HG03025 (cell line): ENCODE results near the gene SERPINH1.

Experiments
- ATAC-seq: cut with Tn5 transposase; IDR thresholded peaks from one replicate; pipeline ENCODE4 v1.9.1; 2021; ENCODE audit warnings: mild to moderate bottlenecking, moderate library complexity; ENCODE audit not compliant: unreplicated experiment, low FRiP score

SERPINH1 gene

GRCh38 chr11:75562048-75562835, at the start of gene SERPINH1:
Gene SERPINH1 (plus strand): TSS chr11:75562253. CDS start chr11:75566350, 4,097 bp downstream.
- ATAC-seq, result peak; percentile 66

DNA sequence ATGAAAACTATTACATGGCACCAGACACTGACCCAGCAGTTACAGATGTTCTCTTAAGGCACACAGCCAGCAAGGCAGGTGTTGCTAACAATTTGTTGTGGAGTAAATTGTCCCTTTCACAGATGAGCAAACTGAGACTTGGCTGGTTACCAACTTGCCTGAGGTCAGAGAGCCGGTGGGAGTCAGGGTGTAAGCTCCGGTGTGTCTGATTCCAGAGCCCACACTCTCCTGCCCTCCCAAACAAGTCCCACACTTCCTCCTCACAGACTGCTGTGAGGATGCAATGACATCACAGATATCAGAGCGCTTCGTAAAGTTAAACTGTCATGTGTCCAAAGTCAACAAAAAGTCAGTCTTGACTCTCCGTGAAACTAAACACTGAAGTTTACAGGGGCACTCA, 48.8 kb upstream of the SERPINH1 start:
- ATAC-seq, result no peak

DNA sequence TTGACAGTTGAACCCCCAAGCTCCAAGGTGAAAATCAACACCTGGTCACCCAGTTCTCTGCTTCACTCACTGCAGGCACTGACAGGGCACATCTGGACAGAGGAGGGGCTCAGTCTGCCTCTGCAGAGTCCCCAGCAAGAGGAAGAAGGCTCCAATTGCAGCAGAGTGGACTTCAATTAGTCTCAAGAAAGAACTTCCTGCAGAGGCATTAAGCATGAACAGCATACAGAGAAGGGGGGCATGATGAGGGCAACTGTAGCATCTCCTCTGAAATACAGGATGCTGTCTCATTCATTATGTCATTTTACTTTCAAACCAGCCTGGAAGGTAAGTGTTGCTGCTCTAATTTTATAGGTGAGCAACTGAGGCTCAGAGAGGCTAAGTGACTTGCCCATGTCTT, 47.5 kb upstream of the SERPINH1 start:
- no peak for ATAC-seq

GRCh38 chr11:75516140-75516539, 45.9 kb upstream of the SERPINH1 start:
- no peak for ATAC-seq

- ATAC-seq, result no peak
Measured at GRCh38 chr11:75516886-75517285, 45.2 kb upstream of the SERPINH1 start.

DNA sequence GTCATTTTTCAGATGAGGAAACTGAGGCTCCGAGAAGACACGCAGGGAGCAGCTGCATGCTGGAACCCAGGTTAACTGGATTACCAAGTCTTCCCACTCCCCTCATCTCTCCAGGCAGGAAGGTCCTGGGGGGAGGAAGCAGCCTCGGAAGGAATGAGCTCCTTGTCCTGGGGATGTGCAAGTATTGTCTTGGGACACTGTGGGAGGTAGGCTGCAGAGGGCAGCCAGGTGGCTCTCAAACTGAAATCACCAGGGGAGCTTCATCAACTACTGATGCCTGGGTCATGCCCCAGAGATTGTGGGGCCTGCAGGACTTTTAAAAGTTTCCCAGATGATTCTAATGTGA, 43.9 kb upstream of the SERPINH1 start:
- no peak for ATAC-seq

DNA sequence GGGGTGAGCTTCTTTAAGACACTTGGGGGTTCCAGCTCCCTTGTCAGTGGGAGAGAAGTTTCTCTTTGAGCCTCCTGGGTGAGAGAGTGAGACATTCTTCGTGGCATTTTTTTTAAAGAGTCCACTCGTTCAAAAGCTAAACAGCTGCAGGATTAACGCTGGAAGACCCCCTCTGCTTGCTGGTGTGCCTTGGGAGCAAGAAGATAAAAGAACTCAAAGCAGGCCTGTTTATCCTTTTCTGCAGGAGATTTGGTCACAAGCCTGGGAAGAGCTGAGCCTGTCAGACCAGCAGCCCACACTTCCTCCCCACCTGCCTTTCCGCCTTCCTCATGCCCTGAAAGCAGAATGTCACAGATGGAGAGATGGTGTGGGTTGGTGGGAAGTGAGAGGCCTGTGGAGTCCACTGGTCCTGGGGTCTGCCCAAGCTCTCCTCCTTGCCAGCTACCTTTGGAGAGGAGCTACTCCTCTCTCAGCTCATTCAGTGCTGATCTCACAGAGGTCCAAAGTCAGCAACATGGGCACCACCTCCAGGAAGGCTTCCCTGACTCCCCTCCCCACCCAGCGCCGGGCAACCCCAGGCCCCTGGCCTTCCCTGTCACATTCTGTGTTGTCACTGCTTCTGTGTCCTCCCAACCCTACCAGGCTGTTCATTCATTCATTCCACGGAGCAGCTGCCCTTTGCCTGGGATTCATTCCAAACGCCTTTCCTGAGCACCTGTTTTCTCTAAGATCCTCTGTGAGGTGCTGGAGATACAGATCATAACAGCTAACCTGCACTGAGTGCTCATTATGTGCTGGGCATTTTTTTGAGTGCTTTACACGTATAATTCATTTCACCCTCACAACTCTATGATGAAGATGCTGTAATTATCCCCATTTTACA, 43.0 kb upstream of the SERPINH1 start:
- ATAC-seq, result no peak

DNA sequence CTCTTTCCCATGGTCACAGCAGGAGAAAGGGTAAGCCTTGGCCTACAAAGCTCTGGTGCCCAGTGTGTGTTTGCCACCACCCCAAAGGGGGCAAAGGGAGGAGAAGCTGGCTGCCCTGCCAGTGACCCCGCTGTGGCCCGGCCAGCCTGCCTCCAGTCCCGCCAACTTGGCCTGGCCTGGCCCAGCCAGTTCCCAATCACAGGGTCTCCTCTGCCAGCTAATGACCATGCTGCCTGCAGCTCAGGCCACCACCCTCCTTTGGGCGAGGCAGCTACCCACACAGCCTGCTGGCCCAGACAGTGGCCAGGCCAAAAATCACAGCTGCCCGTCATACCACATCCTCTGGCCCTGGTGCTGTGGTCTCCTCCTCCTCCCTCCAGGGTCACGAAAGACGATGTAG, 41.4 kb upstream of the SERPINH1 start:
- ATAC-seq, result no peak

DNA sequence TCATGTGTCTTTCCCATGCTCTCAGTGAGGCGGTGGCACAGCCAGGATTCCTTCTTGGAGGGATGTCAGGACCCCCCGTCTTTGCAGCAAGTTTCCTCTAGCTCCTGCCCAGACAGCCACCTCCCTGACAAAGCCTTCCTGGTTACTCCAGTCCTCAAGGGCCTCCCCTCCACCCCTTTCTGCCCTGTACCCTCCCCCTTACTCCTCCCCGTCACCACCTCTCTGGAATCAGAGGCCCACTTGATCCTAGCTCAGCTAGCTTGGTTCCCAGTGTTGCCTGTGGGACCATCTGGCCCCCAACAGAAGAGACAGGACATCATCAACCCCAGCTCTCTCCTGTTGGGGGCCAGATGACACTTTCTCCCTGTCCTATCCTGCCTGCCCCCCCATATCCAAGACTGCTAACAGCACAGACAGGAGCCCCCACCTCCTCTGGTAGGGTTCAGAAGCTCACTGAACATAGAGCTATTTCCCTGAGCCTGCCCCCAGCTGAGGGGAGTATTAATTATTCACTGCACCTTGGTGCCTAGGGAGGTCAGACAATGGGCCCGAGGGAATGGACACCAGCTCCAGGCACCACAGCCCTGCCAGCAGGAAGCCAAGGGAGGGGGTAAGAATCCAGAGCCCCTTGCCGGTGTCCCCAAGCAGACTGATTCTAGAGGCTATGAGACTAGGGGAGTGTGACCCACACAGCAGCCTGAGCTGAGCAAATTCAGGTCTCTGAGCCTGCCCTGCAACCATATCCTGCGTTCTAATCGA, 39.6 kb upstream of the SERPINH1 start:
- ATAC-seq, result no peak

GRCh38 chr11:75523189-75523588, 38.9 kb upstream of the SERPINH1 start:
- no peak for ATAC-seq

DNA sequence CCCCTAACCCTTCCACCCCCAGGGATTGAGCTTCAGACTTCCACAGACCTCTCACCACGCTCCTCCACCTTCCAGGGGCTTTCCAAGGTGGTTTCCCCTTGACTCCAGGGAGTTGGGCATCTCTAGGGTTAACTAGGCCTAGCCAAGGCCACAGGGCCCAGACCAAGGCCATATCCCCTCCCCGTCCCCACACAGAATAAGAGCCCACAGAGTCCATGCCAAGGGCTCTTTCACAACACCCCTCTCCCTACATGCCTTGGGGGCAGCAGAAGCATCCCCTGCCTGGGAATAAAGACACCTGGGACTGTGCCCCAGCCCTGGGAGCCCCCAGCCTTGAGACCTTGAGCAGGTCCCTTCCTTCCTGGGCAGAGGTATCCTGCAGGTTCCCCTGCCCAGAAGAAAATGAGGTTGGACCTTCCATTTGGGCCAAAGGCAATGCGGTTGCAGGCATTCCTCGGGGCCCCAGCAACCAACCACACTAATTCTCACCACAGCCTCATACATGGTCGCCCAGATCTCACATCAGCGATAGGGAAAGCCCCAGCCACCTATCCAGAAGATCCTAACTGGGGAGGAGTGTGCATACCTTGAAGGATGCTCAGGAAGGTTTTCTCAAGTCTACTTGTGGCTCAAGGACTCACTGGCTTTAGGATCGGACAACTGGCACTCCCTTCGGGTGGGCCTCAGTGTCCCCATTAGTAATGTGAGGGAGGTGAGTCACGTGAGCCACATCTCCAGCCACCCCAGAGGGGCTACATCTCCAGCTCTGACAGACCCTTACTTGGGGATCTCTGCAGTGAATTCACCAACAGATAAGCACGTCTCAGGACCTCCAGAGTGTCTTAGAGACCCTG, 38.0 kb upstream of the SERPINH1 start:
- no peak for ATAC-seq

DNA sequence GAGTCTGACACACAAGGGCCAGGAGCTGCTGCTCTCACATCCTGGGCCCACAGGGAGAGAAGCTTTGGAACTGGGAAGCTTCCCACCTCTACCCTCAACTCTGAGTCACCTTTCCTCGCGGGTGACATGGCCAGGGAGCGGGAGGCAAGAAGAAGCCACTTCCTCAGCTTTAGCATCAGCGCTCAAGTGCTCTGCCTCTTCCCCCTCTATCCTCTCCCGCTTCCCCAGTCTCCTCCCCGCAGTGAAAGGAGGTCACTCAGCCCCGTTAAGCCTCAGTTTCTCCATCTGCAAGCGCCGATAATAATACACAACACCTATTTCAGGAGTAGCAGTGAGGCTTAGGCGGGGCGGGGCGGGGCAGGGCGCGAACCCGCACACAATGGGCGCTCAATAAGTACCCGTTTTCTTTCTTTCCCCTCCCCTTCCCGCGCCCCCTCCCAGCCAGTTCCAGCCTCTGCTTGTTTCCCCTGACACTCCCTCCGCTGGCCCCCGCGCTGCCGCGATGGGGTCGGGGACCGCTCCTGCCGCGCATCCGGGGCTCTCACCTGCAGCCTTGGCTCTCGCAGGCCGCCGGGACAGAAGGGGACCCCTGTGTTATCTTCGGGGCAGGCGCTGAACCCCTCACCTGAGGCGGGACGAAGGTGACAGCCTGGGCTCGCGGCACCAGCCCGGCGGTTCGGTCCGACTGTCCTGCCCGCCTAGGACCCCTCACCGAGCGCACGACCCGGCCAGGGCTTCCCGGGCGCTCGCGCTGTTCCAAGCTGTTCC, 37.2 kb upstream of the SERPINH1 start:
- no peak for ATAC-seq

GRCh38 chr11:75525433-75526191, 36.4 kb upstream of the SERPINH1 start, which contains the start of gene GDPD5:
Gene GDPD5 (minus strand): TSS chr11:75525941. CDS start chr11:75477735, 48,206 bp downstream.
- peak; percentile 64 for ATAC-seq

- ATAC-seq, result no peak
Measured at GRCh38 chr11:75526192-75526541, 35.9 kb upstream of the SERPINH1 start.

GRCh38 chr11:75527130-75527529, 34.9 kb upstream of the SERPINH1 start:
- ATAC-seq, result no peak

GRCh38 chr11:75527938-75528735, 33.9 kb upstream of the SERPINH1 start:
- ATAC-seq, result no peak

DNA sequence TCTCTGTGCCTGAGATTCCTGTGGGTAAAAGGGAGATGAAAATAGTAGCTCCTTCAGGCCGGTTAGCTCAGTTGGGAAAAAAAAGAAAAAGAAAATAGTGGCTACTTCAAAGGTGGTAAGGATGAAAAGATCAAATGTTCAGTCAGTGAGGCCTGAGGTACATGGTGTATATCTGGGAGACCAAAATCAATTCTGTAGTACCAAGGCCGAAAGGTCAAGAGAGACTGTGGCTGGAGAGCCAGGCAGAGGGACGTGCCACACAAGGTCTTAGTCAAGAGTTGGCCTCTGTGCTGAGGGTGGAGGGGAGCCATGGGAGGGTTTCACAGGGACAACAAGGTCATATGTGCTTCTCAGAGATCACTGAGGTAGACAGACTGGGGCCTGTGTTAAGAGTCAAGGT, 31.5 kb upstream of the SERPINH1 start:
- ATAC-seq, result no peak

DNA sequence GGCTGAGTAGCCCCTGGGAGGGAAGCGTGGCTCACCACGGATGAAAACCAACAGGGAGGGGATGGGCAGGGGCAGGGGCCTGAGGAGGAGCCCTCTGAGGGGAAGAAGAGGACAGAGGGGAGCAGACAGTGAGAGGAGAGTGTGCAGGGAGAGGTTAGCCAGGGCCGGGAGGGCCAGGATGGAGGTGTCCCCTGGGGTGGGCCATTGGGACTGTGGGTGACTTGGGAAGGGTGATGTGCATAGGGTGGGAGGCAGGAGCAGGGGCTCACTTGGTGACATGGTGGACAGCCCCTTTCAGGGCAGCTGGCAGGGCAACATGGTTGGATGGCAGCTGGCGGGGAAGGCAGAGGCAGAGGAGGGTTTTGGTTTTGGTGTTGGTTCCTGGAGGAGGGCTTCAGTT, 30.7 kb upstream of the SERPINH1 start:
- ATAC-seq, result no peak
